ENCODE measurements around the gene SLC39A10.
A peak's percentile ranks its signal among the peaks of the same experiment; 100 is the strongest.
"Not testable (repeated sequence)": the region's sequence is repeated elsewhere in the genome, so short reads cannot be mapped to it uniquely, and the experiment has no call there.

The SLC39A10 gene

DNA sequence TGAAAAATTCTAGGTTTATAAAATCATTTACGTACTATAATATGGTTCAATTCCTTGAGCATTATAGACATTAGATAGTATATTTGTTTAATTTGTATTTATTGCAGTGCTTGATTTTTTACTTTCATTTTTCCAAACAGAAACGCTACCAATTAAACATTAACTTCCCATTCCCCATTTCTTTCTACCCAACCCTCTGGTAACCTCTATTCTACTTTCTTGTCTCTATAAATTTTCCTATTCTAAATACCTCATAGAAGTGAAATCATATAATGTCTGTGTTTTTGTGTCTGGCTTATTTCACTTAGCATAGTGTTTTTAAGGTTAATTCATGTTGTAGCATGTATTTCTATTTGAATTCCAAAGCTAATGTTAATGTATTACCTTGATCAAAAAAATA lies 11.6 kb upstream of the SLC39A10 start:
- DNase-seq: no peak

DNA sequence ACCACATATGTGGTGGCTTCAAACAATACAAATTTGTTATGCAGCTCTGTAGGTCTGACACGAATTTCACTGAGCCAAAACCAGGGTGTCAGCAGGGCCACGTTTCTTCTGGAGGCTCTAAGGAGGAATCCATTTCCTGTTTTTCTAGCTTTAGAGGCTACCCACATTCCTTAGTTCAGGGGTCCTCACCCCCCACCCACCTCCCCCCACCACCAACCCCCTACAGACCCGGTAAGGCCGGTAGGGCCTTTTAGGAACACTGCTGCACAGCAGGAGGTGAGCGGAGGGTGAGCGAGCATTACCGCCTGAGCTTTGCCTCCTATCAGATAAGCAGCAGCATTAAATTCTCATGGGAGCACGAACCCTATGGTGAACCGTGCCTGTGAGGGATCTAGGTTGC lies 10.6 kb upstream of the SLC39A10 start:
- no peak for DNase-seq

GRCh38 chr2:195647302-195647701 lies 9.7 kb upstream of the SLC39A10 start:
- DNase-seq: no peak

- DNase-seq: not testable (repeated sequence)
These were observed 8.7 kb upstream of the SLC39A10 start for GRCh38 chr2:195648370-195648769.

GRCh38 chr2:195648787-195649186 lies 8.2 kb upstream of the SLC39A10 start:
- no peak for DNase-seq

- no peak for DNase-seq
These were observed 7.3 kb upstream of the SLC39A10 start for GRCh38 chr2:195649629-195650190.

DNA sequence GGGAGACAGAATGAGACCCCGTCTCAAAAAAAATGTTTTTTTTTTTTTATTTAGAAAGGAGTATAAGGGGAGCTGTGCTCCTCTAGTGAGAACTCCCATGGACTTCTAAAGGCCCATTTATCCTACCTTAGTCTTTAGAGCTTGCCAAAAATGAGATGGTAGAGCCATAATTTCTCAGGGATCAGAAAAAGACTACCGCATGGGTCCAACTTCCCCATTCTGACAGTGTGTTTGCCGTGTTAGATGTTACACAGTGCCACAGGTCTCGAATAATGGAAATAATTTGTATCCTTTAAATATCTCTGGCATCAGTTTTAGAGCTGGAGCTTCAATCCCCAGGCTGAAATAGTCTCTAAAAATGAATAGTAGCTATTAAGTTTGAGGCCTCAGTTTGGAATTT lies 6.0 kb upstream of the SLC39A10 start:
- DNase-seq: no peak

DNA sequence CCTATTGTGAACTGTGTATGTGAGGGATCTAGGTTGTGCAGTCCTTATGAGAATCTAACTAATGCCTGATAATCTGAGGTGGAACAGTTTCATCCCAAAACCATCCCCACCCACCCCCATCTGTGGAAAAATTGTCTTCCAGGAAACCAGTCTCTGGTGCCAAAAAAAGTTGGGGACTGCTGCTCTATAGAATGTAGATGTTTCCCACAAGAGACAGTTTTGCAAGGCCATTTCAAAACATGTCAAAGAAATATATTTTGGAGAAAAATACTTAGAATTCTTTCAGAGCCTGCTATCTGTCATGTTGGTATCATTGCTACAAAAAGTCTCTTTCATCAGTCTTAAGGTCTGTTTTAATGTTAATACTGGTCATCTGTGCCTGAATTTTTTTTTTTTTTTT lies 4.1 kb upstream of the SLC39A10 start:
- no peak for DNase-seq

DNA sequence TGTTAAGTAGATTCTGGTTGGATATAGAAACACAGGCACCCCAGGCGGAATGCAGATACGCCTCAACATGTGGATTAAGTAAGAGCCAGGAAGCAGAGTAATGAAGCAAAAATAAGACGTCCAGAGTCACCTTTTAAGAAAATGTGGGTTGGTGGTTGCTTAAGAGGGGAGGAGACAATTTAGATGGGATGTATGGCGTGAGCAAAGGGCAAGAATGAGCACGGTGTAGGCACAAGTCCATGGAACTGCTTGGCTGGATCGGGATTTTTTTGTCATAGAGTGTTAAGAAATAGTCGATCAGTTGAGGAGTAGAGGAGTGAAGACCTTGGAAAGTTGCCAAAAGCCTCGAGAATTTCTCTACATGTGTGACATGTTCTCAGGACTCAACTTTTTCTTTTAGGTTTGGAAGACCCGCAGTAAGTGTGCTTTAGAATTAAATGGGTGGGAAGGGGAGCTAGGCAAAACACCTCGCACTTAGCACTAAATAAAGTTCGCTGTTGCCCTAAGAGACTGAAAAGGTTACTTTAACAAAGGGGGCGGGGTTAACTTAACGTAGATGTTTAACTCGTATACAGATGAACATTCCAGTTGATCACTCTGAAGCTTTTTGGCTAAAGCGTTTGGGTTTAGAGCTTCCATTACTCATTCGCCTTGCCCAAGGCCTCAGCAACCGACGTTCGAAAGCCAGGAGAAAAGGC lies 716 bp upstream of the SLC39A10 start:
- no peak for DNase-seq

- peak; percentile 84 for DNase-seq
These were observed 861 bp downstream of the SLC39A10 start for GRCh38 chr2:195657634-195658540.

GRCh38 chr2:195658541-195658890 lies 1.5 kb downstream of the SLC39A10 start:
- DNase-seq: peak; percentile 45

DNA sequence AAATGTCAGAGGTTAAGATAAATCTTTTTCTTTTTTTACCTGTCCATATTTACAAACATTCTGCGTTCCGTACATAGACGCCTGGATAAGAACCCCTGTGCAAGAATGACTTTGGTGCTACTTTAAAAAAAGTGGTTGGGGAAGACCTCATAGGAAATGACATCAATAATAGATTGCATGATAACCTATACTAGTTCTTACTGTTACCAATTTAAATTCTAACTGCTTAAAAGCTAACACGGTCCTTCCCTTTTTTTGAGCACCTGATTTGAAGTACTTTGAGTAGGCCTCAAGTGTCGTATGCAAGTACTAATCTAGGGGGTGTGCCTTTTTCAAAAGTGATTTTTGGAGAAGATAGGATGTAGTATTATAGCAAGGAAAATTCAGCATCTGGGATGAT lies 2.1 kb downstream of the SLC39A10 start:
- DNase-seq: peak; percentile 68

DNA sequence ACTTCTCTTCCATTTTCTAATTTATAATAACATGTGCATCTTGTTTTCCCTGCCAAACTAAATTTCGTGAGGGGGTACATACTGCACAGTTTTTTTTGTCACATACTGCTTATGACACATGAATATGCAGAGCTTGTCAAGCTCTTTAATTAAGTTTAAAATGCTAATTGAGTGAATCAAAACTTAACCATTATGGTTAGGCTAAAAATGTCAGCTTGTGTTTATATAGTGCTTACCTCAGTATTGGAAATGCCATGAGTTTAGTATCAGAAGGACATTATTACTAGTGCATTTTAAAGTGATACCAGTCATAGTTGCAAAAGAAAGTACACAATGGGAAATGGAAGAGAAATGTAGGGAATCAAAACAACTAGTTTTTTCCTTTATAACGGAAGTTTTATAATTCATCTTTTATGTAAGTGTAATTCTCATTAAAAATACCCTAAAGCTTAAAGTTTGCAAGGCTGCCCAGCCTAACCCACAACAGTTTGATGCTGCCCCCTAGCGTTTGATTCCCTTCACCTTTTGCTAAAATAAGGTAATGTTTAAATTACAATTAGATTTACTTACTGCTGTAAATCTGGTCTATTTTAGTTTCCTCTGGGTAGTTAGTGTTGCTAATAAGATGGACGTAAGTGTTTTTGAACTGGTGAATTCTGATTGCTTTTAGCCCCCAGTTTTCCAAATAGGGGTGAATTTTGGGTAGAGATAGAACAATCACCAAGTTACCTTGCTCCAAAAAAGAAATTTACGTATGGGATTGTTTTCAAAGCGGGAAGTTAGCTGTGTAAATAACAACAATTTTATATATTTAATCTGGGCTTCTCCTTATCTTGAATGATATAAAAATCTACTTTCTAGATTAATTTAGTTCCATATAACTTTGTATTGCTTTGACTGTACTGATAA lies 3.2 kb downstream of the SLC39A10 start:
- peak; percentile 77 for DNase-seq

DNA sequence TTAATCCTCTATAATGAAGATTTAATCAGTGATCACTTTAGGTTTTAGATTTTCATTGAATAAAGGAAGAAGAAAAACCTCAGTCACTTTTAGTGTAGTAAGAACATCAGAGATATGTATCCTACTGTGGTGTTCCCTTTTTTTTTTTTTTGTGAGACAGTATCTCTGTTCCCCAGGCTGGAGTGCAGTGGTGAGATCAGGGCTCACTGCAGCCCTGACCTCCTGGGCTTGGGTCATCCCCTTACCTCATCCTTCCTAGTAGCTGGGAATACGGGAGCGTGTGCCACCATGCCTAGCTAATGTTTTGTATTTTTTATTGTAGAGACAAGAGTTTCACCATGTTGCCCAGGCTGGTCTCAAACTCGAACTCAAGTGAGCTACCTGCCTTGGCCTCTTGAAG lies 5.1 kb downstream of the SLC39A10 start:
- no peak for DNase-seq

DNA sequence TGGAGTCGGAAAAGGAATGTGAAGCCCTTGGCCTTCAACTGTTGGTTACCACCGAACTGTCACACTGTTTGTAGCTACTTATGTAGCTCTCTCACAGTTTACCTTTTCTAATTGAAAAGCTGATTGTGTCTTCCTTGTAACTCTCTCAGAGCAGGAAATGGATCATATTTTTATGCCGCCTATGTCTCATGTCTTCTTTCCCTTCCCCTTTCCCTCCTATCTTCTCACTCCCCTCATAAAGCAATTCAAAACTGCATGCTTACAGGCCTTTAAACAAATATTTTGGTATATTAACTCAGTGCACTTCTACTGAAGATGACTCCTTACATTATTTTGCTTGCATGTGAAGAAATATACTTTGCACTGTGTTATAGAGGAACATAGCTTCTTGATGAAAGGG lies 6.0 kb downstream of the SLC39A10 start:
- DNase-seq: no peak

DNA sequence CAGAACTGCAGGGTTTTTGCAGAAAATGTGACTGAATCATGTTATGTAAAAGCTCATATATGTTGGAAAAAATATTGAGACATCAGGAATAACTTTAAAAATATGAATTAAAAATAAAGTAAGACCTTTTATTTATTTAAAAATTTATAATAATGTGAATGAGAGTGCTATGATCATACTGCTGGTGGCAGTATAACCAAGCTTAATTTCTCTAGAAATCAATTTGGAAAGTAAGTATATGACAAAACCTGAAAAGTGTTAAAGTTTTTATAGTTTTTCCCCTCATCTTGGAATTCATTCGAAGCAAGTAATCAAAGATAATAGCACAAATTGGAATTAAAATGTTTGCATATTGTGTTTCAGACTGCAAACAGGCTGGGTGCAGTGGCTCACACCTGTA lies 7.5 kb downstream of the SLC39A10 start:
- DNase-seq: no peak

- not testable (repeated sequence) for DNase-seq
These were observed 8.1 kb downstream of the SLC39A10 start for GRCh38 chr2:195665153-195665552.

- DNase-seq: no peak
These were observed 9.2 kb downstream of the SLC39A10 start for GRCh38 chr2:195666113-195666712.

DNA sequence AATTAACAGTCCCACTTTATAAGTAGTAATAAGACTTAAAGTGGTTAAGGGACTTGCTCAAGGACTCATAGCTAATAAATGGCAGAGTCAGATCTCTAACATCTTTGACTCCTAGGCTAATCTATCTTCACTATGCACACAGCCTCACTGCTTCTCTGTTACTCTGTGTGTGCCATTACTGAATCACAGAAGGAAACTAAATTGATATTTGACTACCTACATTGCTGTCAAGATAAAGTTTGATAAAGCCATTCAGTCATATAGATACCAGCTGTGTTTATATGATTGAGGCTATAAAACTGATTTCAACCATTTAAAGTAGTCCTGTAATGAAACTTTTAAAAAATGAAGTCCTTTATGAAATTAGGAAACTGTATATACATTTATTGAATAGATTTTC lies 10.9 kb downstream of the SLC39A10 start:
- DNase-seq: no peak

DNA sequence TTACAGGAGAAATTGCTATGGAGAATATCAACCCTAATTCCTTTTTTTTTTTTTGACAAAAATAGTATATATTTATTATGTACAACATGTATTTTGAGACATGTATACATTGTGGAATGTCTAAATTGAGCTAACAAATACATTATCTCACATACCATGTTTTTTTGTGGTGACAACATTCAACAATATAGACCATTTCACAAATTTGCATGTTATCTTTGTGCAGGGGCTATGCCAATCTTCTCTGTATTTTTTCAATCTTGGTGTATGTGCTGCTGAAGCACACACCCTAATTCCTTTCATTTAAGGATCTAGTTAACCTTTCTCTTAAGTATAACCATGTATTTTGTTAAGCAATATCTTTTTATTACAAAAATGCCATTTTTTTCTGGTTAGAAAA lies 13.2 kb downstream of the SLC39A10 start:
- no peak for DNase-seq

GRCh38 chr2:195671563-195671962 lies 14.5 kb downstream of the SLC39A10 start:
- no peak for DNase-seq

GRCh38 chr2:195672674-195673073 lies 15.6 kb downstream of the SLC39A10 start:
- DNase-seq: no peak

All from activated CD4-positive, alpha-beta T cell treated with anti-CD3 and anti-CD28 coated beads, Interleukin-2, amount 50 U/mL, for 16 hours (primary cell).